Measurements from ENCODE around the gene STXBP6.
"Not testable (repeated sequence)": the region's sequence is repeated elsewhere in the genome, so short reads cannot be mapped to it uniquely, and the experiment has no call there.

STXBP6 gene

GRCh38 chr14:24813089-24813815, 236.7 kb downstream of the STXBP6 start:
- in situ Hi-C loops (cut with HindIII; ENCODE audit: low sequenced_read_pairs), result no loop called here

DNA sequence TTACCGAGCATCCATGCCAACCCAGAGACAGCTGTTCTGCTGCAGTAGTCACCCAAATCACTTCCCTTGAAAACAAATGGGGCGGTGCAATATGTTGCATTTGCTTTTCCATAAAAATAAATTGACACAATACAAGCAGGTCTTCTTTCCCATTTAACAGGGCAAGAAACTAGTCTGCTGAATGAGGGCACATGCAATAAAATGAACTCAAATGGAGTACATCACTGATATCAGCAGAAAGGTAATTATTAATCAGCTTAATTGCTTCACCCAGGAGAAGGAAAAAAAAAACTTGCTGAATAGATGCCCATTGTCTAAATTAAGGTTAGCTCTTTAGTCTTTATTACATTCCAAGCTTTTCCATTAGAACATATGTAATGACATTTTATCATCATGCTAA, 240.8 kb downstream of the STXBP6 start:
- in situ Hi-C loops (cut with HindIII; ENCODE audit: low sequenced_read_pairs), result no loop called here

GRCh38 chr14:24808412-24808811, 241.5 kb downstream of the STXBP6 start:
- in situ Hi-C loops (cut with HindIII; ENCODE audit: low sequenced_read_pairs), result no loop called here

- in situ Hi-C loops (cut with HindIII; ENCODE audit: low sequenced_read_pairs), result no loop called here
Measured at GRCh38 chr14:24806061-24806678, 243.8 kb downstream of the STXBP6 start.

GRCh38 chr14:24804552-24805212, 245.3 kb downstream of the STXBP6 start:
- in situ Hi-C loops (cut with HindIII; ENCODE audit: low sequenced_read_pairs), result no loop called here

- in situ Hi-C loops (cut with HindIII; ENCODE audit: low sequenced_read_pairs), result no loop called here
Measured at GRCh38 chr14:24803933-24804494, 245.9 kb downstream of the STXBP6 start.

DNA sequence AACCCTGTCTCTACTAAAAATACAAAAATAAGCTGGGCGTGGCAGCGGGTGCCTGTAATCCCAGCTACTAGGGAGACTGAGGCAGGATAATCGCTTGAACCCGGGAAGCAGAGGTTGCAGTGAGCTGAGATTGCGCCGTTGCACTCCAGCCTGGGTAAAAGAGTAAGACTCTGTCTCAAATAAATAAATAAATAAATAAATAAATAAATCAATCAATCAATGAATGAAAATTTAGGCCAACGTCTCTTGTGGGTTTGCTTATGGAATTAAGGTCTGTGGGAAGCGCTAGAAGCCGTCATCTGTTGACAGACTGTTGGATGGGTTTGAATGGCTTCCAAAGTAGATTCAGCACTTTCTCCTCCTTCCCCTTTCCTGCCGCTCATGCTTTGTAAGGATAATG, 246.5 kb downstream of the STXBP6 start:
- in situ Hi-C loops (cut with HindIII; ENCODE audit: low sequenced_read_pairs), result not testable (repeated sequence)

DNA sequence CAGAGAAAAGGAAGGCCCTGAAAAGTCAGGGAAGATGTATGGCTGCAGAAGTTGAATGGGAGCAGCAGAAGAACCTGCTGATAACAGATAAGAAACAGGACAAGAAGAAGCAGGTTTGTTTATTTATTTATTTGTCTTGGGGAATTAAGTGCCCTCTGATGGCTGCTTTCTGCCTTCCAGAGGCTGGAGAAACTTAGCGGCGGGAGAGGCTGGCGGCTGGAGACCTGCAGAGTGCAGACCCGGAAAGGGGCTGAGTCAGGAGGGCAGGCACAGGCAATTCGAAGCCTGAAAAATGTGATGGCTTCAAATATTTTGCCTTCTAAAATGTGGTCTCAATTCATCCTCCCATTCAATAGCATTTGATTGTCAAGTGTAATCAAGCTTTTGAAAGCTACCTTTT, 247.7 kb downstream of the STXBP6 start:
- in situ Hi-C loops (cut with HindIII; ENCODE audit: low sequenced_read_pairs), result no loop called here

DNA sequence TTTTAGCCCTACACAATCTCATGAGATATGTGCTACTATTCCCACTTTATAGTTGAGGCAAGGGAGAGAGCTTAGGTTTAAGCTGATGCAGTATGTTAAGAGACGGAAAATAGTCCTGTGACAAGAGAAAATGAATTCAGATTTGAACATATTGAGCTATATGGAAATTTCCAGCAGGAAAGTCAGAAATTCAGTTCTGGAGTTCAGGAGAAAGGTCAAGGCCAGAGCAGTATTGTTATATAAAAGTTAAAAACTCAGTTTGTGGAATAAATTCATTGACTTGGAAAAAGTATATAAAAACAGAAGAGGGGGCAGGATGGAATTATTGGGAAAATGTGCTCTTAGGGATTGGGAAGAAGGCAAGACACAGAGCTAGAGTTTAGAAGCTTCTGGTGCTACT, 248.9 kb downstream of the STXBP6 start:
- in situ Hi-C loops (cut with HindIII; ENCODE audit: low sequenced_read_pairs), result no loop called here

GRCh38 chr14:24798911-24799462, 251.0 kb downstream of the STXBP6 start:
- in situ Hi-C loops (cut with HindIII; ENCODE audit: low sequenced_read_pairs), result no loop called here

GRCh38 chr14:24795406-24795805, 254.5 kb downstream of the STXBP6 start:
- in situ Hi-C loops (cut with HindIII; ENCODE audit: low sequenced_read_pairs), result no loop called here

GRCh38 chr14:24794644-24795305, 255.2 kb downstream of the STXBP6 start:
- in situ Hi-C loops (cut with HindIII; ENCODE audit: low sequenced_read_pairs), result no loop called here

DNA sequence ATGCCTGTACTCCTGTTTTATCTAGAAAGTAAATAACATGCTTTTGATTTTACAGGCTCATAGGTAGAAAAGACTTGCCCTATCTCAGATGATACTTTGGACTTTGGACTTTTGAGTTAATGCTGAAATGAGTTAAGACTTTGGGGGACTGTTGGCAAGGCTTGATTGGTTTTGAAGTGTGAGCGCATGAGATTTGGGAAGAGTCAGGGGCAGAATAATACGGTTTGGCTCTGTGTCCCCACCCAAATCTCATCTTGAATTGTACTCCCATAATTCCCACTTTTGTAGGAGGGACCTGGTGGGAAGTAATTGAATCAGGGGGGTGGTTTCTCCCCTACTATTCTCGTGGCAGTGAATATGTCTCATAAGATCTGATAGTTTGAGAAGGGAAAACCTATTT, 259.8 kb downstream of the STXBP6 start:
- in situ Hi-C loops (cut with HindIII; ENCODE audit: low sequenced_read_pairs), result no loop called here

GRCh38 chr14:24789378-24789884, 260.5 kb downstream of the STXBP6 start:
- in situ Hi-C loops (cut with HindIII; ENCODE audit: low sequenced_read_pairs), result no loop called here

- in situ Hi-C loops (cut with HindIII; ENCODE audit: low sequenced_read_pairs), result no loop called here
Measured at GRCh38 chr14:24785698-24786097, 264.2 kb downstream of the STXBP6 start.

DNA sequence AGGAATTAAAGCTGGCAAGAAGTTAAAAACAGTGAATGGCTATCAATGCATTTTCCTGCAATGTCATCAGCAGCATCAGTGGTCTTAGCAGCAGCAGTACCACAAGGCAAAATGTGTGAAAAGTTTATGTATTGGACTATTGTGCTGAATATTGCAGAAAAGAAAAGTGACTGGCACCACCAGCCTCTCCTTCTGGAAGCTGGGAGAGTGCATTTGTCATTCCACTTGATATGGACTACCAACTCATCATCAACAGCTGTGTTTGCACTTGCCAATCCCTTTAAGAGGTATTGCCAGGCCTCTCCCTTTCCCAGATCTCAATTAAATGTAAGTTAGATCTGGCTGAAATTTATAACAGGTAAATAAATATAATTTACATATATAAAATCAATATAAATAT, 265.0 kb downstream of the STXBP6 start:
- in situ Hi-C loops (cut with HindIII; ENCODE audit: low sequenced_read_pairs), result no loop called here

DNA sequence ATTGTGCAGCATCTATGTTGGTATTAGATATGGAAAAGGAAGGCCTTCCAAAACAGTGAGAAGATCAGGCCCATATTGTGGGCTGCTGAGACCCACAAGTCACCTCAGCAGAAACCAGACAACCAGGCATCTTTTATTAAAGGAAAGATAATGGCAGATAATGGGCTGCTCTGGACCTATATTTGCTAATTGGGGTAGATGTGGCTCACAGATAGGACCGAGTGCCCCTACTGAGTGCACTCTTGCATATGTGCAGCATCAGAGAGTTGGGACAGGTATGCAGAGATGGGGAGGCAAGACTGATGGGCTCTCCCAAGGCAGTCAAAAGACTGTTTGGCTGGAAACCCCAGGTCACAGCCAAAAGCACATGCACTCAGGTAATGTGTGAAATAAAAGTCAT, 266.2 kb downstream of the STXBP6 start:
- in situ Hi-C loops (cut with HindIII; ENCODE audit: low sequenced_read_pairs), result no loop called here

GRCh38 chr14:24780281-24780680, 269.7 kb downstream of the STXBP6 start:
- in situ Hi-C loops (cut with HindIII; ENCODE audit: low sequenced_read_pairs), result no loop called here

DNA sequence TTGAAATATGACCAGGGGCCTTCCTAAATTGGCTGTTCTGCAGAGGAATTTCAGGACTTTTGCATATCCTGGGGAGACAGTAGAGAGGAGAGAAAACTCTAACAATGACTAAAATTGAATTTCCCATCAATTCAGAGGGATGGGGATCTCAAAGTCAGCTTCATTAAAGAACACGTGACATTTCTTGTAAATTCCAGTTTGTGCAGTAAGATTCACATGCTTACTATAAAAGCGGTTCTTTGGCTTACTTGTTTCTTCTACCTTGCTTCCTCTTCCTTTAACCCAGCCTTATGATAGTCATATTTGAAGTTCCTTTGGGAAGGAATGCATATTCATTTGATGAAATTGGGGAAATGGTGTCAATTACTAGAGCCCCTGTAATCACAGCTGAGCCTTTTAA, 272.3 kb downstream of the STXBP6 start:
- in situ Hi-C loops (cut with HindIII; ENCODE audit: low sequenced_read_pairs), result no loop called here

GRCh38 chr14:24775950-24776349, 274.0 kb downstream of the STXBP6 start:
- in situ Hi-C loops (cut with HindIII; ENCODE audit: low sequenced_read_pairs), result no loop called here

Data from DLD1 (cell line).